Body of pancreas (tissue), 4 donors: ENCODE data around the gene ASAP2.

Experiments
- POLR2A ChIP-seq, 3 donors: fragments of 450-650 bp; IDR thresholded peaks; one replicate each; pipeline ENCODE4 v1.6.1; 2016; ENCODE audit warnings: antibody characterized with exemption in 3 of 3, mild to moderate bottlenecking in 2 of 3
- TF ChIP-seq, protein P1 (sequence below), 7 experiments: fragments of 450-650 bp in 4 of 7; fragments of 200-600 bp in 3 of 7; sonication (generic) in 3 of 7; IDR thresholded peaks; one replicate each; pipeline ENCODE4 v1.5.1; 2016 to 2019; ENCODE audit warnings: antibody characterized with exemption in 7 of 7

DNA sequence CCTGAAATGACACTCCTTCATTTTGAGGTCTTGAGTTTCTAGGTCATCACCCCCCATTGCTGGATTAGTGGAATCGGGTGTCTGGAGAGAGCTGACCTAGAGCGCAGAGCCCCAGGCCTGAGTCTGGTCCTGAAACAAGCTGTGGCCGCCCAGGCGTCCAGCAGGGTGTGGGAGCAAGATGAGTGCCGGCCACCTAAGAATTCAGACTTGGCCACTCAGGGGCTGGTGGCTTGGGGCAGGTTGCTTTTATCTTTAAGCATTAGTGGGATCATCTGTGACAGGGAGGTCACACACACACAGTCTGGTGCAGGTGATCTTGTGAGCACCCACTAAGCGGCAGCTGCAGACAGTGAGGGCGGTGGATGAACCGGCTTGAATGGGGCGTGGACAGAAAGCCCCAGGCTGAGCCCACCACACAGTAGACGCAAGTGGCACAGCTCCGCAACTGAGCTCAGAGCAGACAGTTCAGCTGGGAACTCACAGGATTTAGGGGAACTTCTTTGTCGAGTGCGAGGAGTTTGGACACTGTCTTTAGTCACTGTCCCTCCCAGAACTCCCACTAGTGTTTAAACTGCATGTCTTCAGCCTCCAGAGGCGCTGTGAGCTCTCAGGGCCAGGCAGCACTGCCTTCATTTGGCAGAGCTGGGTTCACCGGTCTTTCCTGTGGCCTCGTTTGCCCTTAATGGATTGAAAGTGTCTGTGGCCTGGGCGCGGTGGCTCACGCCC, 195.2 kb downstream of the ASAP2 start:
- TF ChIP-seq, protein P1, sequence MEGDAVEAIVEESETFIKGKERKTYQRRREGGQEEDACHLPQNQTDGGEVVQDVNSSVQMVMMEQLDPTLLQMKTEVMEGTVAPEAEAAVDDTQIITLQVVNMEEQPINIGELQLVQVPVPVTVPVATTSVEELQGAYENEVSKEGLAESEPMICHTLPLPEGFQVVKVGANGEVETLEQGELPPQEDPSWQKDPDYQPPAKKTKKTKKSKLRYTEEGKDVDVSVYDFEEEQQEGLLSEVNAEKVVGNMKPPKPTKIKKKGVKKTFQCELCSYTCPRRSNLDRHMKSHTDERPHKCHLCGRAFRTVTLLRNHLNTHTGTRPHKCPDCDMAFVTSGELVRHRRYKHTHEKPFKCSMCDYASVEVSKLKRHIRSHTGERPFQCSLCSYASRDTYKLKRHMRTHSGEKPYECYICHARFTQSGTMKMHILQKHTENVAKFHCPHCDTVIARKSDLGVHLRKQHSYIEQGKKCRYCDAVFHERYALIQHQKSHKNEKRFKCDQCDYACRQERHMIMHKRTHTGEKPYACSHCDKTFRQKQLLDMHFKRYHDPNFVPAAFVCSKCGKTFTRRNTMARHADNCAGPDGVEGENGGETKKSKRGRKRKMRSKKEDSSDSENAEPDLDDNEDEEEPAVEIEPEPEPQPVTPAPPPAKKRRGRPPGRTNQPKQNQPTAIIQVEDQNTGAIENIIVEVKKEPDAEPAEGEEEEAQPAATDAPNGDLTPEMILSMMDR (IDR thresholded peaks at IDR 0.05), result no peak
- TF ChIP-seq POLR2A (IDR thresholded peaks at IDR 0.05), result no peak
